ENCODE data around the gene RBM47. TPM values are rescaled to one million over a fixed set of nuclear protein-coding genes. Genes with fewer than 3 reads are reported as not detected.

Gene RBM47
- total RNA-seq, 6 donors from 2014 or later, result 111 to 448 (median 149) TPM

- no peak overlapping the region for H3K4me3 ChIP-seq
- no peak for TF ChIP-seq POLR2A (IDR thresholded peaks at IDR 0.05)
- TF ChIP-seq POLR2AphosphoS5 (IDR thresholded peaks at IDR 0.05), result no peak
- no peak for TF ChIP-seq CTCF (IDR thresholded peaks at IDR 0.05)
- no peak for TF ChIP-seq EP300 (IDR thresholded peaks at IDR 0.05)
- H3K27ac ChIP-seq, result peak overlapping the region in 1 of 4 donors; percentile 35
- H3K9me3 ChIP-seq, result no peaks in the 10 kb centered on the region
- peaks cover 0 to 3% (median 0%) of the 10 kb centered on the region in 4 donors for H3K4me1 ChIP-seq
- ATAC-seq (ENCODE audit: low FRiP score in 2 of 2) (no peak), DNase-seq (no peak)
- H3K27me3 ChIP-seq, result no peaks in the 10 kb centered on the region
- 66 to 75% methylated on average over 4 to 6 of the region's 6 CpGs for WGBS, 2 donors
- no peaks in the 10 kb centered on the region for H3K36me3 ChIP-seq
These were observed 211.0 kb downstream of the RBM47 start for GRCh38 chr4:40418430-40419230.

- DNase-seq, result no peak
- TF ChIP-seq EP300 (IDR thresholded peaks at IDR 0.05), result no peak
- no peak for TF ChIP-seq POLR2A (IDR thresholded peaks at IDR 0.05)
- TF ChIP-seq CTCF (IDR thresholded peaks at IDR 0.05), result no peak
- no peak for TF ChIP-seq POLR2AphosphoS5 (IDR thresholded peaks at IDR 0.05)
- H3K27ac ChIP-seq, result peak overlapping the region in 1 of 4 donors; percentile 35
- no peak for ATAC-seq (ENCODE audit: low FRiP score in 2 of 2)
- 70 to 80% methylated on average over 5 of the region's 5 CpGs for WGBS, 2 donors
- H3K36me3 ChIP-seq, result no peaks in the 10 kb centered on the region
- H3K4me3 ChIP-seq, result no peak overlapping the region
- H3K9me3 ChIP-seq, result no peaks in the 10 kb centered on the region
- H3K4me1 ChIP-seq, result peaks cover 0 to 3% (median 0%) of the 10 kb centered on the region in 4 donors
- no peaks in the 10 kb centered on the region for H3K27me3 ChIP-seq
These were observed 211.7 kb downstream of the RBM47 start for GRCh38 chr4:40417941-40418340.

GRCh38 chr4:40414673-40415072 is 215.0 kb downstream of the RBM47 start:
- ATAC-seq (ENCODE audit: low FRiP score in 2 of 2) (no peak), DNase-seq (no peak)
- TF ChIP-seq POLR2AphosphoS5 (IDR thresholded peaks at IDR 0.05) (no peak), EP300 (IDR thresholded peaks at IDR 0.05) (no peak), CTCF (IDR thresholded peaks at IDR 0.05) (no peak), POLR2A (IDR thresholded peaks at IDR 0.05) (no peak)
- H3K27me3 ChIP-seq, result no peaks in the 10 kb centered on the region
- no peaks in the 10 kb centered on the region for H3K9me3 ChIP-seq
- H3K4me3 ChIP-seq, result no peak overlapping the region
- no peak overlapping the region for H3K27ac ChIP-seq
- H3K36me3 ChIP-seq, result no peaks in the 10 kb centered on the region
- H3K4me1 ChIP-seq, result peaks cover 0 to 3% (median 0%) of the 10 kb centered on the region in 4 donors
- WGBS, 2 donors, result 64 to 100% methylated on average over 3 of the region's 3 CpGs

- TF ChIP-seq POLR2AphosphoS5 (IDR thresholded peaks at IDR 0.05) (no peak), POLR2A (IDR thresholded peaks at IDR 0.05) (no peak), CTCF (IDR thresholded peaks at IDR 0.05) (no peak), EP300 (IDR thresholded peaks at IDR 0.05) (no peak)
- no peak for DNase-seq
- Histone ChIP-seq H3K4me1 (peaks cover 0 to under 1% (median 0%) of the 10 kb centered on the region in 4 donors), H3K9me3 (no peaks in the 10 kb centered on the region), H3K27ac (no peak overlapping the region), H3K36me3 (no peaks in the 10 kb centered on the region), H3K27me3 (no peaks in the 10 kb centered on the region), H3K4me3 (no peak overlapping the region)
- 68 to 91% methylated on average over 10 of the region's 10 CpGs for WGBS, 2 donors
- ATAC-seq (ENCODE audit: low FRiP score in 2 of 2), result no peak
These were observed 216.5 kb downstream of the RBM47 start for GRCh38 chr4:40412866-40413795.
